Brain microvascular endothelial cell (primary cell): ENCODE results near the gene KIF18B.

ENCODE experiments used
- DNase-seq: peaks from one replicate; pipeline ENCODE4 v3.0.0-alpha.2; 2020
- H3K27ac ChIP-seq: fragments of 250-450 bp; sonication (Bioruptor Pico); 2 replicates; pipeline ENCODE4 v1.5.1; 2020; ENCODE audit warnings: mild to moderate bottlenecking, moderate library complexity
- H3K27me3 ChIP-seq: fragments of 250-450 bp; sonication (Bioruptor Pico); replicated peaks from 2 replicates; pipeline ENCODE4 v1.5.1; 2020; ENCODE audit warnings: mild to moderate bottlenecking
- H3K36me3 ChIP-seq: fragments of 250-450 bp; sonication (Bioruptor Pico); replicated peaks from 2 replicates; pipeline ENCODE4 v1.5.1; 2020; ENCODE audit warnings: mild to moderate bottlenecking
- H3K4me3 ChIP-seq: 2 replicates; pipeline ENCODE4 v1.5.1; 2011; ENCODE audit warnings: low read depth, mild to moderate bottlenecking, control low read depth, low read length, moderate library complexity
- CTCF ChIP-seq: IDR thresholded peaks from 2 replicates; pipeline ENCODE4 v1.5.1; 2011; ENCODE audit warnings: low read depth, mild to moderate bottlenecking, moderate library complexity, low read length, control low read depth, inconsistent platforms; ENCODE audit errors: missing control alignments
- in situ Hi-C: cut with HindIII; loops from 2 replicates; pipeline ENCODE4 v1.10.0; 2017; ENCODE audit warnings: low sequenced_read_pairs, low pct_ligation_motif_present

Gene KIF18B

GRCh38 chr17:44912763-44913544 is 34.6 kb downstream of the KIF18B start:
- in situ Hi-C loops, result loop anchor here (25.0 kb wide), 1 partner anchor 99 kb away; no protein-coding TSS in a partner anchor
- no peak for TF ChIP-seq CTCF

GRCh38 chr17:44911133-44912001 is 36.2 kb downstream of the KIF18B start:
- DNase-seq, result peak; percentile 35
- TF ChIP-seq CTCF, result peak; percentile 77
- in situ Hi-C loops, result loop anchor here (25.0 kb wide), 1 partner anchor 101 kb away; no protein-coding TSS in a partner anchor
- H3K4me3 ChIP-seq, result peak overlapping the region; percentile 30
- H3K36me3 ChIP-seq, result no peaks in the 10 kb centered on the region
- H3K27me3 ChIP-seq, result no peaks in the 10 kb centered on the region
- no peak overlapping the region for H3K27ac ChIP-seq

More at GRCh38 chr17:44912763-44913544, 34.6 kb downstream of the KIF18B start:
- no peaks in the 10 kb centered on the region for H3K27me3 ChIP-seq
- H3K27ac ChIP-seq, result no peak overlapping the region
- no peak for DNase-seq
- H3K4me3 ChIP-seq, result no peak overlapping the region
- H3K36me3 ChIP-seq, result no peaks in the 10 kb centered on the region

GRCh38 chr17:44910231-44911106 is 37.1 kb downstream of the KIF18B start:
- in situ Hi-C loops, result loop anchor here (25.0 kb wide), 1 partner anchor 102 kb away; no protein-coding TSS in a partner anchor
- no peaks in the 10 kb centered on the region for H3K27me3 ChIP-seq
- H3K27ac ChIP-seq, result no peak overlapping the region
- no peak overlapping the region for H3K4me3 ChIP-seq
- no peaks in the 10 kb centered on the region for H3K36me3 ChIP-seq
- DNase-seq, result no peak
- no peak for TF ChIP-seq CTCF

GRCh38 chr17:44909681-44910144 is 37.9 kb downstream of the KIF18B start:
- TF ChIP-seq CTCF, result no peak
- Histone ChIP-seq H3K27me3 (no peaks in the 10 kb centered on the region), H3K36me3 (no peaks in the 10 kb centered on the region), H3K27ac (peak overlapping the region; percentile 34), H3K4me3 (peak overlapping the region; percentile 12)
- peak; percentile 61 for DNase-seq
- in situ Hi-C loops, result loop anchor here (25.0 kb wide), 1 partner anchor 103 kb away; no protein-coding TSS in a partner anchor

GRCh38 chr17:44908761-44909326 is 38.7 kb downstream of the KIF18B start:
- no peak overlapping the region for H3K4me3 ChIP-seq
- no peak for DNase-seq
- H3K27me3 ChIP-seq, result no peaks in the 10 kb centered on the region
- in situ Hi-C loops, result loop anchor here (25.0 kb wide), 1 partner anchor 103 kb away; no protein-coding TSS in a partner anchor
- H3K36me3 ChIP-seq, result no peaks in the 10 kb centered on the region
- no peak overlapping the region for H3K27ac ChIP-seq
- no peak for TF ChIP-seq CTCF
